WTC11 (cell line): Measurements from ENCODE around the gene ZNF764. TPM values are rescaled to one million over a fixed set of nuclear protein-coding genes. Genes with fewer than 3 reads are reported as not detected.

Source experiments
- ATAC-seq: fragments of 200-7000 bp; cut with Tn5 transposase; 2 replicates; pipeline ENCODE4 v1.10.0; 2021; ENCODE audit warnings: mild to moderate bottlenecking, moderate library complexity
- CTCF ChIA-PET: fragments of 300-600 bp; sonication (Branson Sonifier 250); formaldehyde crosslinking; loops from one replicate; lab custom pipeline; 2021; ENCODE audit warnings: antibody characterized with exemption; lab: Charles Lee
- POLR2A ChIA-PET: fragments of 350-600 bp; sonication (Branson Sonifier 250); formaldehyde crosslinking; loops from one replicate; lab custom pipeline; 2021; ENCODE audit warnings: antibody characterized with exemption; lab: Charles Lee
- DNase-seq: peaks from one replicate; pipeline ENCODE4 v3.0.0; 2021; ENCODE audit warnings: low spot score
- H3K27ac Mint-ChIP-seq: 2 replicates; pipeline ENCODE4 v1.8.0; 2021; ENCODE audit warnings: mixed read lengths
- H3K27me3 Mint-ChIP-seq: 2 replicates; pipeline ENCODE4 v1.8.0; 2021; ENCODE audit warnings: low read depth, mild to moderate bottlenecking, moderate library complexity, mixed read lengths
- H3K36me3 Mint-ChIP-seq: 2 replicates; pipeline ENCODE4 v1.8.0; 2021; ENCODE audit warnings: mixed read lengths
- H3K4me1 Mint-ChIP-seq: 2 replicates; pipeline ENCODE4 v1.8.0; 2022; ENCODE audit warnings: mixed read lengths
- H3K4me3 Mint-ChIP-seq: 2 replicates; pipeline ENCODE4 v1.8.0; 2021; ENCODE audit warnings: mild to moderate bottlenecking, moderate library complexity, mixed read lengths
- H3K9me3 Mint-ChIP-seq: 2 replicates; pipeline ENCODE4 v1.8.0; 2021; ENCODE audit warnings: mixed read lengths
- ARID4B ChIP-seq: sonication (generic); formaldehyde crosslinking; IDR thresholded peaks from 2 replicates; pipeline ENCODE4 v1.8.0; 2023; ENCODE audit warnings: missing genetic modification reagents, mild to moderate bottlenecking, borderline replicate concordance
- GABPB1 ChIP-seq: sonication (generic); formaldehyde crosslinking; IDR thresholded peaks from 2 replicates; pipeline ENCODE4 v1.8.1; 2023; ENCODE audit warnings: mild to moderate bottlenecking, missing genetic modification reagents
- GRHL2 ChIP-seq: fragments of 250-450 bp; sonication (Bioruptor Pico); IDR thresholded peaks from 2 replicates; pipeline ENCODE4 v1.8.0; 2022; ENCODE audit warnings: mild to moderate bottlenecking, moderate library complexity; ENCODE audit not compliant: insufficient replicate concordance, severe bottlenecking
- MXD4 ChIP-seq: fragments of 250-450 bp; sonication (Bioruptor Pico); IDR thresholded peaks from 2 replicates; pipeline ENCODE4 v1.8.0; 2021; ENCODE audit warnings: mild to moderate bottlenecking, moderate library complexity, borderline replicate concordance
- NR3C1 ChIP-seq: sonication (generic); formaldehyde crosslinking; conservative IDR thresholded peaks from 2 replicates; pipeline ENCODE4 v1.8.1; 2023; ENCODE audit warnings: low read depth, mild to moderate bottlenecking, missing genetic modification reagents
- PRDM15 ChIP-seq: sonication (generic); formaldehyde crosslinking; IDR thresholded peaks from 2 replicates; pipeline ENCODE4 v1.8.0; 2022; ENCODE audit warnings: missing genetic modification reagents
- SOX15 ChIP-seq: fragments of 250-450 bp; sonication (Bioruptor Pico); IDR thresholded peaks from 2 replicates; pipeline ENCODE4 v1.9.0; 2021; ENCODE audit warnings: mild to moderate bottlenecking
- ZBTB43 ChIP-seq: sonication (generic); formaldehyde crosslinking; IDR thresholded peaks from 2 replicates; pipeline ENCODE4 v1.8.1; 2023; ENCODE audit warnings: mild to moderate bottlenecking, missing genetic modification reagents
- ZNF396 ChIP-seq: fragments of 250-450 bp; sonication (Bioruptor Pico); IDR thresholded peaks from 2 replicates; pipeline ENCODE4 v1.8.0; 2021; ENCODE audit warnings: mild to moderate bottlenecking, moderate library complexity, borderline replicate concordance
- ZNF416 ChIP-seq: fragments of 250-450 bp; sonication (Bioruptor Pico); IDR thresholded peaks from 2 replicates; pipeline ENCODE4 v1.9.0; 2021; ENCODE audit warnings: mild to moderate bottlenecking, inconsistent platforms
- total RNA-seq: library from RNA; stranded (reverse); gene quantifications from 3 replicates; pipeline ENCODE4 v1.2.3, GENCODE V29; 2021

Gene ZNF764
- total RNA-seq, 1 experiment from 2014 or later = 10.4 TPM

- peak; percentile 40; the same call in 1 of the 2 replicates for TF ChIP-seq GABPB1 (CRISPR knock-in tag)
- TF ChIP-seq SOX15 (CRISPR knock-in tag) = no peak
Measured at GRCh38 chr16:30526137-30526822, 31.9 kb downstream of the ZNF764 start, which contains the start of gene ZNF768 (continued).

- CTCF ChIA-PET = interaction anchor here (1.0 to 2.2 kb wide), 2 partner anchors 90 to 96 kb away, joined by 3 to 12 read pairs; partner anchors contain the start of gene DCTPP1
- TF ChIP-seq ZNF416 (no peak), ZNF396 (CRISPR knock-in tag) (no peak), ZBTB43 (CRISPR knock-in tag) (peak; percentile 22; the same call in 1 of the 2 replicates), NR3C1 (CRISPR knock-in tag) (no peak)
- 0 out of 2 replicates have a peak, but pooled peaks cover 4% of the 10 kb centered on the region for H3K36me3 Mint-ChIP-seq
- H3K4me1 Mint-ChIP-seq = peaks cover 16% of the 10 kb centered on the region
- H3K27me3 Mint-ChIP-seq = no peaks in the 10 kb centered on the region
- H3K4me3 Mint-ChIP-seq = peak overlapping the region; percentile 73
- ATAC-seq (no peak), DNase-seq (no peak)
- POLR2A ChIA-PET = no interaction called here
- peak overlapping the region; percentile 67; the same call in 1 of the 2 replicates for H3K27ac Mint-ChIP-seq
- H3K9me3 Mint-ChIP-seq = no peaks in the 10 kb centered on the region
Measured at GRCh38 chr16:30525844-30526136, 32.4 kb downstream of the ZNF764 start.

GRCh38 chr16:30524575-30525568 is 33.3 kb downstream of the ZNF764 start:
- ChIA-PET POLR2A (interaction anchor here (1.0 kb wide), 1 partner anchor 47 kb away, joined by 3 read pairs; the partner anchor contains the start of gene ZNF688), CTCF (interaction anchor here (1.0 to 2.2 kb wide), 3 partner anchors 11 to 95 kb away, joined by 3 to 12 read pairs (median 6); partner anchors contain the start of gene DCTPP1)
- Mint-ChIP-seq H3K27ac (no peak overlapping the region), H3K4me1 (peaks cover 16% of the 10 kb centered on the region), H3K9me3 (no peaks in the 10 kb centered on the region), H3K4me3 (peak overlapping the region; percentile 16; the same call in 1 of the 2 replicates), H3K36me3 (0 out of 2 replicates have a peak, but pooled peaks cover 4% of the 10 kb centered on the region), H3K27me3 (no peaks in the 10 kb centered on the region)
- DNase-seq = no peak
- ATAC-seq = no peak
- TF ChIP-seq MXD4 (CRISPR knock-in tag) (no peak), PRDM15 (CRISPR knock-in tag) (no peak), ARID4B (CRISPR knock-in tag) (0 out of 2 replicates have a peak, but pooled peaks have one; percentile 51), GRHL2 (no peak)
- TF ChIP-seq, all 79 proteins: peak for 1
